Measurements from ENCODE around the gene DOHH.

Gene DOHH

DNA sequence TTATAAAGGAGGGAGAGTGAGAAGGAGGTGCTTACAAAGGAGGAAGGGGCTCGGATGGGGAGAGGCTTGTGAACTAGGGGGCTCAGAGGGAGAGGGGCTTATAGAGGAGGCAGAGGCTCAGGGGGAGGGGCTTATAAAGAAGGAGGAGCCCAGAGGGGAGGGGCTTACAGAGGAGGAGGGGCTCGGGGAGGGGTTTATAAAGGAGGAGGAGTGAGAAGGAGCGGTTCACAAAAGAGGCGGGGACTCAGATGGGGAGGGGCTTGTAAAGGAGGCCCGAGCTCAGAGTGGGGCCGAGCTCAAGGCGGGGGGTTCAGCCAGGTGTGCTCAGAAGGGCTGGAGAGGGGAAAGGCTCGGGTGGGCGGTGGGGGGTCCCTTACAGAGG is 20.6 kb downstream of the DOHH start:
- no peak for DNase-seq

DNA sequence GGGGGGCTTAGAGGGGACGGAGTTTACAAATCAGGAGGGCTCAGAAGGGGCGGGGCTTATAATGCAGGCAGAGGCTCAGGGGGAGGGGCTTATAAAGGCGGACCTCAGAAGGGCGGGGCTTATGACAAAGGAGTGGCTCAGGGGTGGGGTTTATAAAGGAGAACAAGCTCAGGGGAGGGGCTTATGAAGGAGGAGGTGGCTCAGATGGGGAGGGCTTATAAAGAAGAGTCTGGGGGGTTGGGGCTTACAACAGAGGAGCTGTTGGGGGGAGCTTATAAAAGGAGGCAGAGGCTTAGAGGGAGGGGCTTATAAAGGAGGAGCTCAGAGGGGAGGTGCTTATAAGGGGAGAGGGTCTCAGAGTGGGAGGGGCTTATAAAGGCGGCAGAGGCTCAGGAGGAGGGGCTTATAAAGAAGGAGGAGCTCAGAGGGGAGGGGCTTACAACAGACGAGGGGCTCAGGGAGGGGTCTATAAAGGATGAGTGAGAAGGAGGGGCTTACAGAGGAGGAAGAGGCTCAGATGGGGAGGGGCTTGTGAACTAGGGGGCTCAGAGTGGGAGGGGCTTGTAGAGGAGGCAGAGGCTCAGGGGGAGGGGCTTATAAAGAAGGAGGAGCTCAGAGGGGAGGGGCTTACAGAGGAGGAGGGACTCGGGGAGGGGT is 21.2 kb downstream of the DOHH start:
- DNase-seq = peak in 1 of 56 donors; percentile 19

DNA sequence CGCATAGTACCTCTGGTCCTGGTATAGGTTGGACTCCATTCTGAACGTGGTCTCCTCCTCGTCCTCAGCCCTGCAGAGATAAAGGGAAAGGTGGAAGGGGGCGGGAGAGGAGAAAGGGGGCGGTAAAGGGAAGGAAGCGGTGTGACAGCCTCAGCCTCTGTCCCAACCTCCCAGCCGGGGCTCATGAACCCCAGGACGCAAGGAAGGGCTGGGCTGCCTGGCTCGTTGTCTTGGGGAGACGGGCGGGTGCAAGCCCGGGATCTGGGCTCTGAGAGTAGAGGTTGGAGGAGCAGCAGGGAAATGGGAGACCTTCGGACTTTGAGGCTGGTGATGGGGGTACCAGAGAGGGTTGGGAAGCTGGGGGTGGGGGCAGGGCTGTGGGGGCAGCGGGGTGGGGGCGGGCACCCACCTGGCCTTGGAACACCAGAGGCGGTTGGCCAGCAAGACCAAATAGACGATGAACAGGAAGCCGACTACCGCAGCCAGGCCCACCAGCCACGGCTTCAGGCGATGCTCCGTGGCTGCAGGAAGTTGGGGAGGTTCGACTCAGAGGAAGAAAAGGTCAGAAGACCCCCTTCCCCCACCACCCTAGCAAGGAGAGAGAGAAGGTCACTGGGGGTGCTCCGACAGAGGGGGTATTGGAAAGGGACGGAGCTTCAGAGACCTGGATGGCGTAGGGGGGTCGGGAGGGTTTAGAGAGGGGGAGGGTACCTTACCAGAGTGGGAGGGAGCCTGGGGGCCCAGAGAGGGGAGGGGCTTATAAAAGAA is 21.9 kb downstream of the DOHH start:
- DNase-seq = no peak

DNA sequence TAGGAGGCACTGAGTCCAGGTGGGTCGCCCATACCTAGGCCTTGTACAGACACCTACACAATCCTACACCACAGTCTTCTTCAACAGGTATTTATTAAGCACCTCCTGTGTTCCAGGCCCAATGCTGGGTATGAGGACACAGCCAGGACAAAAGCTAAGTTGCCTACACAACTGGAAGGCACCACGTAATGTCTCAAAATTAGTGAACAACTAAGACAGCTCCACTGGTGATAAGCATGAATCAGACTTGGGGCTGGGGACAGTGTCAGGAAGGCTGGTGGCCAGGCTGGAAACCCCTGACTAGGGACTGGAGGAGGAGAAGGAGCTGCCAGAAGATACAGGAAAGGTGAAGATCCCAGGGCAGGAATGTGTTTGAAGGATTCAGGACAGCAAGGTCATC is 22.5 kb downstream of the DOHH start:
- no peak for DNase-seq

DNA sequence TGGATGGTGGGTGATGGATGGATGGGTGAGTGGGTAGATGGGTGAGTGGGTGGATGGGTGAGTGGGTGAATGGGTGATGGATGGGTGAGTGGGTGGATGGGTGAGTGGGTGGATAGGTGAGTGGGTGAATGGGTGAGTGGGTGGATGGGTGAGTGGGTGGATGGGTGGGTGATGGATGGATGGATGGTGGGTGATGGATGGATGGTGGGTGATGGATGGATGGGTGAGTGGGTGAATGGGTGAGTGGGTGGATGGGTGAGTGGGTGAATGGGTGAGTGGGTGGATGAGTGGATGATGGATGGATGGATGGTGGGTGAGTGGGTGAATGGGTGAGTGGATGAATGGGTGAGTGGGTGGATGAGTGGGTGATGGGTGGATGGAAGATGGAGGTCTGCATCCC is 23.0 kb downstream of the DOHH start:
- no peak for DNase-seq

DNA sequence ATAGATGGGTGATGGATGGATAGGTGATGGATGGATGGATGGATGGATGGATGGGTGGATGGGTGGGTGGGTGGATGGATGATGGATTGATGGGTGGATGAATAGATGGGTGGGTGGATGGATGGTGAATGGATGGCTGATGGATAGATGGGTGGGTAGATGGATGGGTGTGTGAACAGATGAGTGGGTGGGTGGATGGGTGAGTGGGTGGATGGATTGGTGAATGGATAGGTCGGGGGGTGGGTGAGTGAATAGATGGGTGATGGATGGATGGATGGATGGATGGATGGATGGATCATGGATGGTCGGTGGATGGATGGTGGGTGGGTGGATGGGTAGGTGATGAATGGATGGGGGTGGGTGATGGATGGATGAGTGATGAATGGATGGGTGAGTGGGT is 23.6 kb downstream of the DOHH start:
- DNase-seq = no peak

DNA sequence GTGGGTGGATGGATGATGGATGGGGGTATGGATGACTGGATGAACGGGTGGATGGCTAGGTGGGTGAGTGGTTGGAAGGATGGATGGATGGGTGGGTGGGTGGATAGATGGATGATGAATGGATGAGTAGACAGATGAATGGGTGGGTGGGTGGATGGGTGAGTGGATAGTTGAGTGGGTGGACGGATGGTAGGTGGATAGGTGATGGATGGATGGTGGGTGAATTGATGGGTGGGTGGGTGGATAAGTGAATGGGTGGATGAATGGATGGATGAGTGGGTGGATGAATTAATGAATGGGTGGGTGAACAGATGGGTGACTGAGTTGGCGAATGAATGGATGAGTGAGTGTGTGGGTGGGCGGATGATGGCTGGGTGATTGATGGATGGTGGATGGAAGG is 25.0 kb downstream of the DOHH start:
- no peak for DNase-seq

DNA sequence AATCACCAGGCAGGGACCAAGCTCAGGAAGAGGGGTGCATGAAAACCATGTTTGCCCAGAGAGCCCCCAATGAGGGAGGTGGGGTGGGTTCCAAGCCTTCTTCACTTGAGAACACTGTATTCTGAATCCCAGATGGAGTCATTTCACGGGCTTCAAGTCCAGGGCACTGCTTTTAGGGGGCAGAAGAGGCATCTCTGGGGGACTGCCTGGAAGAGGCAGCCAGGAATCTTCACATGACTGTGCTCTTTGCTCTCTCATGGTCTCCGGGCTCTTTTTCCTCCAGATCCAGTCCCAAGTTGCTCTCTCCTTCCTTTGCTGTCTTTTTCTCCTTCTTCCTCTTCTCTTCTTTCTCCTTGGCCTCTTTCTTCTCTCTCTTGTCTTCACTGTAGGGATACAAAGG is 25.9 kb downstream of the DOHH start:
- no peak for DNase-seq

DNA sequence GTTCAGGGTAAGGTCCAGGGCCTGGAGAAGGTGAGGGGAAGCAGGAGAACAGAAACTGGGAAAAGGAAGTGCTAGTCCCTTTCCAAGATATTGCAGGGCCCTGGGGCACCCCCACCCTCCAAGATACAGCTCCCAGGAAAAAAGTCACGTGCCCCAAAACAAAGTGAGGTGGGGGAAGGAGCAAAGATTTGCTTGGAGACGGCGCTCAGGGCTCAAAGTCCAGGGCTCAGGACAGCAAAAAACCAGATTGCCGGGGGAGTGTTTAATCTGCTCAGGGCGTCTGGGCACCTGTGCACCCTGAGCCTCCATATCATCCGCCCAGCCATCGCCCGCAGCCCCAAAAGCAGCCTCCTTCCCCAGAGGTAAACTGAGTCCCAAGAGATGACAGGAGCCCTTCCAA is 26.5 kb downstream of the DOHH start:
- no peak for DNase-seq

DNA sequence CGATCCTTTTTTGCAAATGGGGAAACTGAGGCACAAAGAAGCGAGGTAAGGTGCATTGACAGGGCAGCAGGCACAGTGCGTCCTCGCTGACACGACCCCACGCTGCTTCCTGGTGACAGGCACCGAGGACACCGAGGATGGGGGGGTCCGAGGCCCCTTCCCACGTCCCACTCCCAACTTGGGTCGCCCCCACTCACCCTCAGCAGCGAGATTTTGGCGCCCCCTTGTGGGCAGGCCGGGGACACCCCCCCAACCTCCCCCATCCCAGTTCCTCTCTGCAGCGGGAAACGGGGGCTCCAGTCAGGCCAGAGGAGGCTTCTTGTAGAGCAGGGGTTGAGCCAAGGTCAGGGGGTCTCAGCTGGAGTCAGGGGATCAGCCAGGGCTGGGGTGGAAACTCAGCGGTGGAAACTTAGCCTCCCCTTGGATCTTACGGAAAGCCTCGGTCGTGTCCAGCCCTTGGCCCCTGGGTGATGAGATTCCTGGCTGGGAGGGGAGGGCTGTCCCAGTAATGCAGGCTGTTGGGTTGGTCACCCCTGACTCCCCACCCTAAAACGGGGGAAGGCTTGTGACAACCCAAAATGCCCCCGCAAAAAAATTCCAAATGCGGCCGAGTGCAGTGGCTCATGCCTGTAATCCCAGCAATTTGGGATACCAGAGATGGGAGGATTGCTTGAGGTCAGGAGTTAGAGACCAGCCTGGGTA is 28.4 kb downstream of the DOHH start:
- DNase-seq = peak in 16 of 56 donors; percentile 2 to 48 (median 23)

DNA sequence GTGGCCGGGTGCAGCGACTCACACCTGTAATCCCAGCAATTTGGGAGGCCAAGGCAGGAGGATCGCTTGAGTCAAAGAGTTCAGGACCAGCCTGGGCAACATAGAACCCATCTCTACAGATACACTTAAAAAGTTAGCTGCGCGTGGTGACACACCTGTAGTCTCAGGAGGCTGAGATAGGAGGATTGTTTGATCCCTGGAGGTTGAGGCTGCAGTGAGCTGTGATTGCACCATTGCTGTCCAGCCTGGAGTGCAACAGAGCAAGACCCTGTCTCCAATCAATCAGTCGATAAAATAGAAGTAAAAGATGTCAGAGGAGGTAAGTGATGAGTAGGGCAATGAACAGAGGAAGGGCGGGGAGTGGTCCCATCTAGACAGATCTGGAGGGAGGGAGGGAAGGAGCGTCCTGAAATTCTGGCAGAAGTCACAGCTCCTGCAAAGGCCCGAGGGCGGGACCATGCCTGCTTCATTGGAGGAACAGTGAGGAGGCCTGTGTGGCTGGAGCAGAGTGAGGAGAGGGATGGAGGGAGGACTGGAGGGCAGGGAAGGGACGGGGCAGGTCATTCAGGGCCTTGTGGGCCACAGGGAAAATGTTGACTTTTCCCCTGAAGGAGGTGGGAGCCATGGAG is 29.9 kb downstream of the DOHH start:
- DNase-seq = no peak

DNA sequence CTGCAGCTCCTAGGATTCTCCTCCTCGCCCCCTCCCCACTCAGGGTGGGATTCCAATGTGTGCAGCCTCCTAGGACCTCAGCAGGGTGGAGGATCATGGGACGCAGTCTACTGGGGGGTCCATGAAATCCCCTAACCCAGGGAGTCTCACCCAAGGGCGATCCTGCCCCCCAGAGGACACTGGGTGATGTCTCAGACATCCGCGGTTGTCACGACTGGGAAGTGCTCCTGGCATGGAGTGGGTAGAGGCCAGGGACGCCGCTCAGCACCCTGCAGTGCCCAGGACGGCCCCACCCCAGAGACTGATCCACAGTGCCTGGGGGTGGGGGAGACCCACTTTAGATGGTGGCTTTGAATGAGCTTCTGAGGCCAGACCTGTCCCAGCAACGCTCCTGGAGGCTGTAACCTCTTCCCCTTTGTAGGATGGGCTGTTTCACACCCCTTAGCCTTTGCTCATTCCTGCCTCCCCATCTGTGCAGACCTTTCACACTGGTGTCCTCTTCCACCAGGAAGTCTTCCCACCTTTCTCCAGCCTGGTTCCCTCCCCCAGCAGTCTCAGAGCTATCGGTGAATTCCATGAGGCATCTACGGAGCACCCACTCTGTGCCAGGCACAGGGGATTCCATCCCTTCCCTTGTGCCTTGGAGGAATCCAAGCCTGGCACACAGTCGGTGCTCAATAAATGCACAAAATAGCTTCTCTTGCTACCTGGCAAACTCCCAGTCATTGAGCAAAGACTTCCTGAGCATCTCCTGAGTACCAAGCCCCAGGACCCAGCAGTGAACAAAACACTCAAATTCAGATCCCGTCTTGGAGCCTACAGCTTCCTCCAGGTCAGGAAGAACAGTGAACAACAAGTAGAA is 30.6 kb downstream of the DOHH start:
- peak in 1 of 56 donors; percentile 24 for DNase-seq

DNA sequence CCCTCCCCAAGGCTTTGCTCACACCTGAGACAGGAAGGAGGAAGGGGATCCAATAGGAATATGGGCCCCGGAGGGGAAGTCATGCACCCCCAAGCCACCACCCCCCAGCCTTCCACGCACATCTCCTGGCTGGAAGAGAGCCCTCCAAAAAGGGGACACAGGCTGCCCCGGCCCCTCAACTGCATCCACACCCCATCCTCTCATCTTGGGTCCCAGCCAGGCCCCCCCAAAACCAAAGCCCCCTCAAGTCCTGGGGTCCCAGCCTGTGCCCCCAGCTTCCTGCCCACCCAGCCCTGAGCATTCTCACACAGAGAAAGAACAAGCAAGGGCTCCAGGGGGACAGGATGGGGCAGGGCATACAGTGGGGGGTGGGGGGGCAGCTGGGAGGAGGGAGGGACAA is 32.3 kb downstream of the DOHH start:
- DNase-seq = no peak

DNA sequence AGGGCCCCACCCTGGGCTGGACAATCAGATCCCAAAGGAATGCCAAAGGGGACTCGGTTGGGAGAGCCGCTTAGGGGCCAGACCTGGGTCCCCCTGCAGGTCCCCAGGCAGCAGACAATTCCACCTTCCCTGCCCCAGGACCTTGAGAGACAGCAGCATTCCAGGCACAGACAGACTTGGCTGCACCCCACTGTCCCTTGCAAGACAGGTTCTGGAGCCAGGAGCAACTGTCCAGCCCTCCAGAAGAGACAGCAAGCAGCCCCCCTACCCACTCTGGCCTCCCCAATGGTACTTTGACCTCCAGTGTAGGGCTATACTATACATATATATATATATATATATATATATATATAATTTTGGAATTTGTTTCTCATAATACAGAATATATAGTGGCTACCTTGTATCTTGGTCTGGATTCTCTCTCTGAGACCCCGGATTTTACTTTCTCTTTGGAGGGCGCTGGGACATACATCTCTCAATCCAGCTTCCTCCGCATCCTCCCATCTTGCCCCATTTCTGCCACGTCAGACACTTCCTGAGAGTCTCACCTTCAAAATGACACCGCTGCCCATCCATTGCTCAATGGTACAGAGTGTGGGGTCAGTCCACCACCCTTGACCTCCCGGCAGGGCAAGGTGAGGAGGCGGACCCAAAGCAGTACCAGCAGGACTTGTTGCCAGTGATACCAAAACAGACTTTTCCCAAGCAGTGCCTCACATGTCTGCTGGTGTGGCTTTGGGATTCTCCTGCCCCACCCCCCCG is 32.9 kb downstream of the DOHH start:
- no peak for DNase-seq

DNA sequence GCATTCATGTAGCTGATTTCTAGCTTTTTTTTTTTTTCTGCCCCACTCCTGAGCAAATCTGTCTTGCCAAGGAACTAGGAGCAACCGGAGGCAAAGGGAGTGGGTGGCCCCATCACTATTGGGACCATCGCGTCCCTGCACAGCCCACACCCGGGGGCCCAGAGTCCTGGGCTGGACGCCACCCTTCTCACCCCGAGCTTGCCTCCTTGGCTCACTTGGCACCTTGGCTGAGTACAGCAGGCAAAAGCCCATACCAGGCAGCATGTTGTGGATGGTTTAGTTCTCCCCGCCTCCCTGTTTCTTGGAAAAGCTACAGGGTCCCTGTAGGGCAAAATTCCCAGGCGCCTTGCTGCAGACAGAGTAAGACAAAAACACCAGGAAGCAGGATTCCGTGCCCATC is 33.8 kb downstream of the DOHH start:
- DNase-seq = peak in 28 of 56 donors; percentile 1 to 65 (median 33)

DNA sequence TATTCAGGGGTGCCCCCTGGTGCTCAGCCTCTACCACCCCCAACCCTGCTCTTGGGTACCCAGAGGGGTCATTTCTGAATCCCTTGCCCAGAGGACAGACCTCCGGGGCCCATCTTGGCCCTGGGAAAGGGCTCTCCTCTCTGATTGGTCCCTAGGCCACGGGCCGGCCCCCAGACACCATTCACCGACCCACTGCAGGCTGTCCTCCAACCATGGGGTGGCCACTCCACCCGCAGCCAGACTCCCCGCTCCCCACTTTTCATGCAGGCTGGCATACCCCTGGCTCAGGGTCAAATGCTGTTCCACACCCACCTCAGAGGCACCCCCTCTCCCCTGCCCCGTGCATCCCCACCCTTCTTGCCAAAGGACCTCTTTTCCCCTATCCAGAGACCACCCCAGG is 34.9 kb downstream of the DOHH start:
- no peak for DNase-seq

DNA sequence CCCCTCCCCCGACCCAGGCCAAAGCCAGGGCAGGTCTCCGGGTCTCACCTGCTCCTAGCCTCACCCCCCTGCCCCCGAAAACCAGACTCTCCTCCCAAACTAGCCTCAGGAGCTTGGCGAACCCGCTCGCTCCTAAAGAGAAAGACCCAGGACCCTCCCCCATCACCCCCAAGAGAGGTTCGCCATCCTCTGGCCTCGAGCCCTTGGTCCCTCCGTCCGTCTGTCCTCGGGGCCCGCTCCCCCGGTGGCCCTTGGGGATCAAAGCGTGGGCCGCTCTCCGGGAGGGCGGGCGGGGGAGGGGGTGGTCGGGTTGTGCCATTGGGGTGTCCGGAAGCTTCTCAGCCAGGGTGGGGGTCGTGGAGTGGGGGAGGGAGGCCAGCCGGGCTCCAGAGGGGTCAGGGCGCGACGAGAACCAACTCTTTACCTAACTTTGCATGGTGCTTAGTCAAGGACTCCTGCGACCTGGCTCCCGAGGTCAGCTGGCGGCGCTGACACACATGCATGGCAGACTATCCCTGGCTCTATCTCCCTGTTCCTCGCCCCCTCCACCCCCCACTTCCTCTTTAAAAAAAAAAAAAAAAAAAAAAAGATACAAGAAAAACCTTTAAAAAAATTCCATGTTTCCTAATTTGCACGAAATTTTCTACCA is 35.8 kb downstream of the DOHH start:
- DNase-seq = no peak

DNA sequence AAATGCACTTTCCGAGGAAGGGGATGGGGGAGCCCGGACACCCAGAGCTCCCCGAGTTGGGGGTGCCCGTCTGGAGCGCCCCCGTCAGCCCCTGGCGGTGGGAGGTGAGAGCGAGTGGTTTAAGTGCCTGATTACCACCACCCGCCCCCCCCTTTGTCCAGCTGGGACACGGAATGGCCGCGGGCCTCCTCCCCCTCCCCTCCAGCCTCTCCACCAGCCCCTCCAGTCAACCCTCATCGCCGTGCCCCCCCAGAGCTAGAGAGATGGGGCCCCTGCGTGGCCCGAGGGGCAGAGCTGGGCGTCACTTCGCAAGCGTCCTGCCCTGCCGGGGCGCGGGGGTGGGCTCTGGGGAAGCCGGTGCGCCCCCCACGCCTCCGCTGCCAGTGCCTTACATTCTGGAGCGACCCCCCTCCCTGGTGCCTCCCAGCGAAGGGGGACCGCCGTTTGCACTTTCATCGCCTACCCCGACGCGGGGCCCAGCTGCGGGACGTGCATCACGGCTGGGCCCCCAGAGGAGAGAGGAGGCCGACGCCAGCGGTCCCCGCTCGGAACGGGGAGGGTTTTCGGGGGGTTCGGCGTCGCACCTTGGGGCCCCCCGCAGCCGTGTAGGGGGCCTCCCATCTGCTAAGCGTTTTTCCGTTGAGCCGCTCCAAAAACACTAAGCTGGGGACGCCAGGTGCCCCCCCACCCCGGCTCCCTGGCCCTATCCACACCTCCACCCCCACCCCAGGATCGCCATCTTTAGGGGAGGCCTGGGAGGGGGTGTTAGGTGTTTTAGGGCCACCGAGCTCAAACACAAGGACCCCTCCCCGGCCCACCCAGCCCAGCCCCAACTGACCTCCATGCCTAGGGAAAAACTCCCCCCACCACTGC is 36.5 kb downstream of the DOHH start:
- no peak for DNase-seq
